HuH-7.5 (cell line): Measurements from ENCODE around the gene SND1.
"Not testable (repeated sequence)": the region's sequence is repeated elsewhere in the genome, so short reads cannot be mapped to it uniquely, and the experiment has no call there.

ENCODE experiments used
- DNase-seq: peaks from one replicate; pipeline ENCODE4 v3.0.0; 2011; ENCODE audit warnings: low spot score

SND1 gene

GRCh38 chr7:127652333-127653248 is 597 bp downstream of the SND1 start:
- no peak for DNase-seq

GRCh38 chr7:127653396-127653795 is 1.4 kb downstream of the SND1 start:
- DNase-seq, result no peak

GRCh38 chr7:127654404-127655394 is 2.7 kb downstream of the SND1 start:
- no peak for DNase-seq

- DNase-seq, result no peak
Observed at GRCh38 chr7:127655720-127656119, 3.7 kb downstream of the SND1 start.

GRCh38 chr7:127657500-127657899 is 5.5 kb downstream of the SND1 start:
- DNase-seq, result no peak

- DNase-seq, result no peak
Observed at GRCh38 chr7:127658970-127659630, 7.1 kb downstream of the SND1 start.

- DNase-seq, result no peak
Observed at GRCh38 chr7:127665922-127666321, 13.9 kb downstream of the SND1 start.

- DNase-seq, result no peak
Observed at GRCh38 chr7:127666602-127667001, 14.6 kb downstream of the SND1 start.

GRCh38 chr7:127667017-127667670 is 15.2 kb downstream of the SND1 start:
- no peak for DNase-seq

- no peak for DNase-seq
Observed at GRCh38 chr7:127667759-127668530, 16.0 kb downstream of the SND1 start.

- DNase-seq, result no peak
Observed at GRCh38 chr7:127671341-127671740, 19.3 kb downstream of the SND1 start.

- no peak for DNase-seq
Observed at GRCh38 chr7:127673902-127674301, 21.9 kb downstream of the SND1 start.

- no peak for DNase-seq
Observed at GRCh38 chr7:127674361-127674760, 22.4 kb downstream of the SND1 start.

- not testable (repeated sequence) for DNase-seq
Observed at GRCh38 chr7:127674923-127675322, 22.9 kb downstream of the SND1 start.

- no peak for DNase-seq
Observed at GRCh38 chr7:127675721-127676120, 23.7 kb downstream of the SND1 start.

- DNase-seq, result no peak
Observed at GRCh38 chr7:127677433-127678230, 25.6 kb downstream of the SND1 start.

- DNase-seq, result no peak
Observed at GRCh38 chr7:127678337-127678736, 26.3 kb downstream of the SND1 start.

- no peak for DNase-seq
Observed at GRCh38 chr7:127678947-127679346, 27.0 kb downstream of the SND1 start.

GRCh38 chr7:127680983-127681382 is 29.0 kb downstream of the SND1 start:
- no peak for DNase-seq

- no peak for DNase-seq
Observed at GRCh38 chr7:127682140-127682539, 30.1 kb downstream of the SND1 start.
